ENCODE measurements around the gene BMPER. TPM values are rescaled to one million over a fixed set of nuclear protein-coding genes. Genes with fewer than 3 reads are reported as not detected.

Gene BMPER
- total RNA-seq, 3 donors from 2014 or later (not counting 1 experiment from before 2014, with no cell fraction given), result 0.32 to 0.64 (median 0.50) TPM

- H3K4me3 ChIP-seq (ENCODE audit: low read length), result no peak overlapping the region
- no peak for DNase-seq
- H3K27me3 ChIP-seq (ENCODE audit: control insufficient read depth, insufficient read depth, low read length), result no peaks in the 10 kb centered on the region
- H3K9me3 ChIP-seq (ENCODE audit: control insufficient read depth, insufficient read depth, low read length), result no peaks in the 10 kb centered on the region
- Mint-ChIP-seq H3K27ac (no peak overlapping the region), H3K36me3 (no peaks in the 10 kb centered on the region), H3K4me3 (no peak overlapping the region), H3K9me3 (peaks cover 8% of the 10 kb centered on the region in 2 donors), H3K4me1 (no peaks in the 10 kb centered on the region), H3K27me3 (ENCODE audit: low read depth in 2 of 2) (no peaks in the 10 kb centered on the region)
- ATAC-seq, result no peak
- no CpG with 5 or more reads among the region's 1 CpG for WGBS (ENCODE audit: insufficient coverage)
- no peaks in the 10 kb centered on the region for H3K4me1 ChIP-seq (ENCODE audit: control insufficient read depth, insufficient read depth, low read length)
- intact Hi-C loops (cut with micrococcal nuclease), result no loop called here
- no peak for TF ChIP-seq CTCF (IDR thresholded peaks at IDR 0.05)
- H3K36me3 ChIP-seq (ENCODE audit: control insufficient read depth, insufficient read depth, low read length), result no peaks in the 10 kb centered on the region
- H3K27ac ChIP-seq (ENCODE audit: low read length), result no peak overlapping the region
Measured at GRCh38 chr7:34192906-34193305, 287.6 kb downstream of the BMPER start.

- no peaks in the 10 kb centered on the region for H3K36me3 Mint-ChIP-seq
- WGBS (ENCODE audit: insufficient coverage), result no CpG with 5 or more reads among the region's 1 CpG
- intact Hi-C loops (cut with micrococcal nuclease), result no loop called here
- Histone ChIP-seq H3K9me3 (ENCODE audit: control insufficient read depth, insufficient read depth, low read length) (no peaks in the 10 kb centered on the region), H3K36me3 (ENCODE audit: control insufficient read depth, insufficient read depth, low read length) (no peaks in the 10 kb centered on the region), H3K4me3 (ENCODE audit: low read length) (no peak overlapping the region), H3K27me3 (ENCODE audit: control insufficient read depth, insufficient read depth, low read length) (no peaks in the 10 kb centered on the region), H3K27ac (ENCODE audit: low read length) (no peak overlapping the region), H3K4me1 (ENCODE audit: control insufficient read depth, insufficient read depth, low read length) (no peaks in the 10 kb centered on the region)
- no peak overlapping the region for H3K27ac Mint-ChIP-seq
- H3K4me1 Mint-ChIP-seq, result no peaks in the 10 kb centered on the region
- H3K27me3 Mint-ChIP-seq (ENCODE audit: low read depth in 2 of 2), result no peaks in the 10 kb centered on the region
- peaks cover 3 to 6% of the 10 kb centered on the region in 2 donors for H3K9me3 Mint-ChIP-seq
- DNase-seq (no peak), ATAC-seq (no peak)
- no peak overlapping the region for H3K4me3 Mint-ChIP-seq
- no peak for TF ChIP-seq CTCF (IDR thresholded peaks at IDR 0.05)
Measured at GRCh38 chr7:34198231-34198641, 292.9 kb downstream of the BMPER start.
